ENCODE data around the gene COASY.
A peak's percentile ranks its signal among the peaks of the same experiment; 100 is the strongest.
"Not testable (repeated sequence)": the region's sequence is repeated elsewhere in the genome, so short reads cannot be mapped to it uniquely, and the experiment has no call there.

Gene COASY

DNA sequence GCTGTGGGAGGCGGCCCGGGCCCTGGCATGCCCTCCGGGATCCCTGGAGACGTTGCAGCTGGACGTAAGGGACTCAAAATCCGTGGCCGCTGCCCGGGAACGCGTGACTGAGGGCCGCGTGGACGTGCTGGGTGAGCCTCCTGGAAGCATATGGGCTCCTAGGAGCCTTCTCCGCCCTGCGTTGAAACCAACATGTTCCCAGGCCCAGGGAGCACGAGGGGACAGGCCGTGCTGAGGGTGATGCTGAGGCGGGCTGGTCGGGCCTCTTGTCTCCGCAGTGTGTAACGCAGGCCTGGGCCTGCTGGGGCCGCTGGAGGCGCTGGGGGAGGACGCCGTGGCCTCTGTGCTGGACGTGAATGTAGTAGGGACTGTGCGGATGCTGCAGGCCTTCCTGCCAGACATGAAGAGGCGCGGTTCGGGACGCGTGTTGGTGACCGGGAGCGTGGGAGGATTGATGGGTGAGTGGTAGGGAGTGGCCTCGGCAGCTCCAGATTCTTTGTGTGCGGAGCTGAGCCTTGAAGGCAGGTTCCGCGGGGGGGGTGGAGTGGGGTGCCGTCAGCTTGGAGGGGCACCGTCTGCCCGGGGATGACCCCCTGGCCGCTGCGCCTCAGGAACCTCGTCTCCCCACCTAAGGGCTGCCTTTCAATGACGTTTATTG lies 8.7 kb upstream of the COASY start:
- DNase-seq: no peak

DNA sequence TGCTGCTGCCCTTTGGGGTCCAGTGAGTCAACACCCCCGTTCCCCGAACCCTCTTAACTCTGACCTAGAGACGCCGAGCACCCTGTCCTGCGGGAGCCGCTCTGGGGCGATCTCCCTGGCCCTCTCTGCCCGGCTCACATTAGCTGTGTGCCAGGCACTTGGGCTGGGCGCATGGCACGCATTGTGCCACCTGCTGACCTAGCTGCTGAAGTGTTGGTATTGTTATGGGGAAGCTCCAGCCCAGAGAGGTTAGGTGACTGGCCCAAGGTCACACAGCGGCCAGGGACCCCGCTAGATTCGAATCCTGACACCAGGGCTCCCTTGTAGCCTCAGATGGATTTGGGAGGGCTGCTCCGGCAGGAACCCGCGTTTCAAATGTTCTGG lies 8.1 kb upstream of the COASY start:
- no peak for DNase-seq

DNA sequence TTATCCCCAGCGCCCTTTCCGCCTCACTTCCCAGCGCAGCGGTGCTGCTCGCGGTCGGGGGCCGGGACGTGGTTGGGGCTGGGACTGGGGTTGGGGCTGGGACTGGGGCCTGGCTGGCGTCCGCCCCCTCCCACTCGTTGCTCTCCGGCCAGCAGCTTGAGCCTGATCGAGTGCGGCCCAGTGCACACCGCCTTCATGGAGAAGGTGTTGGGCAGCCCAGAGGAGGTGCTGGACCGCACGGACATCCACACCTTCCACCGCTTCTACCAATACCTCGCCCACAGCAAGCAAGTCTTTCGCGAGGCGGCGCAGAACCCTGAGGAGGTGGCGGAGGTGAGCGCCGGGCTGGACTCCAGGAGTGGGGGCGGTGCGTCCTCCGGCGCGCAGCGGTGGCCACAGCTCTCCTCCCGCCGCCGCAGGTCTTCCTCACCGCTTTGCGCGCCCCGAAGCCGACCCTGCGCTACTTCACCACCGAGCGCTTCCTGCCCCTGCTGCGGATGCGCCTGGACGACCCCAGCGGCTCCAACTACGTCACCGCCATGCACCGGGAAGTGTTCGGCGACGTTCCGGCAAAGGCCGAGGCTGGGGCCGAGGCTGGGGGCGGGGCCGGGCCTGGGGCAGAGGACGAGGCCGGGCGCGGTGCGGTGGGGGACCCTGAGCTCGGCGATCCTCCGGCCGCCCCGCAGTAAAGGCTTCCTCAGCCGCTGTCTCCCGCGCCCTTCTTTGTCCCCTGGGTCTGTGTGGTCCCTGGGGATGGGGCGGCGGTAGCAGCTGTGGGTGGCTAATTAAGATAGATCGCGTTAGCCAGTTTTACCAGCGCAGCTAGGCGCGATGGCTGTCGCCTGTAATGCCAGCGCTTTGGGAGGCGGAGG lies 7.5 kb upstream of the COASY start:
- peak; percentile 91 for DNase-seq

DNA sequence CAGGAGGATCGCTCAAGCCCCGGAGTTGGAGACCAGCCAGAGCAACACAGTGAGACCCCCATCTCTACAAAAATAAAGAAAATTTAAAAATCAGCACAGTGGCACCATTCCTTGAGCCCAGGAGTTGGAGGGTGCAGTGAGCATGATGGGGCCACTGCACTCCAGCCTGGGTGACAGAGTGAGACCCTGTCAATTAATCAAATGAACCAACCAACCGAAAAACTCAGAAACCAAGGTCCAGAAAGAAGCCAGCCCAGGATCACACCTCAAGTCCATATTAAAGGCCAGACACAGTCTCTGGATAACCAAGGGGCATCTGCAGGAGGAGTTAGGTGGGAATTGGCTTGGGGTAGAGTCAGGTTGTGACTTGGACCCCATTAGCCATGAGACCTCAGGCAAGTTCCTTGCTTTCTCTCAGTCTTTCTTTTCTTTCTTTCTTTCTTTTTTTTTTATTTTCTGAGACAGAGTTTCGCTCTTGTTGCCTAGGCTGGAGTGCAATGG lies 6.8 kb upstream of the COASY start:
- no peak for DNase-seq

DNA sequence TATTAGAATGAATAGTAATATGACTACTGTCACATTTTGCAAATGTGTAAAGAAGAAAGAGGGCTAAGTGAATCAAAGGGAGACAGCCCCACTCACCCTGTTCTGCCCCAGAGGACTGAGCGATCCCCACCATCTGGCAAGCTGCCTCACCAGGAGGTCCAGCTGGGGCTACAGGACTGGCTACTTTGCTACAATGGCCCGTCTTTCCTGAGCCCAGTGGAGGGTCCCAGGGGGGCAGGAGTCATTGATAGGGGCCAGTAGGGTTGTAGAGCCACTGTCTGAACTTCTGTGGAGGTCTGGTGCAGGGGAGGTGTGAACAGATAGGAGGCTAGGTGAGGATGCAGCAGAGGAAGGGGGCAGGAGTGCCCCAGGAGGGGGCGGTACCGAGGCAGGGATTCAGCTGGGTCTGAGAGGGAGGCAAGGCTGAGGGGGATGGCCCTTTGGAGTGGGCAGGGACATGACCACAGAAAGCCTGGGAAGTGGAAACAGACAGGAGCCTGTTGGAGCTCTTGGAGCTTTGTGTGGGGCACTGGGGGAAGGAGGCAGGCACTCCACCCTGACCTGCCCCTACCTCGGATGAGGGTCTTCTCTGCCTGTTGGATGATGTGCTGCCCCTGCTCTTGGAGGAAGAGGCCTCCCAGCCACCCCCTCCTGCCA lies 5.9 kb upstream of the COASY start:
- DNase-seq: not testable (repeated sequence)

DNA sequence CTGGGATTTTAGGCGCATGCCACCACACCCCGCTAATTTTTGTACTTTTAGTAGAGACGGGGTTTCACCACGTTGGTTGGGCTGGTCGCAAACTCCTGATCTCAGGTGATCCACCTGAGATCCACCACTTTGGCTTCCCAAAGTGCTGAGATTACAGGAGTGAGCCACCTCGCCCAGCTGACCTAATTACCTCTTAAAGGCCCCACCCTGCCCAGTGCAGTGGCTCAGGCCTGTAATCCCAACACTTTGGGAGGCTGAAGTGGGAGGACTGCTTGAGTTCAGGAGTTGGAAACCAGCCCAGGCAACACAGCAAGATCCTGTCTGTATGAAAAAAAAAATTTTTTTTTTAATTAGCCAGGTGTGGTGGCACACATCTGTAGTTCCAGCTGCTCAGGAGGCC lies 2.9 kb upstream of the COASY start:
- DNase-seq: no peak

DNA sequence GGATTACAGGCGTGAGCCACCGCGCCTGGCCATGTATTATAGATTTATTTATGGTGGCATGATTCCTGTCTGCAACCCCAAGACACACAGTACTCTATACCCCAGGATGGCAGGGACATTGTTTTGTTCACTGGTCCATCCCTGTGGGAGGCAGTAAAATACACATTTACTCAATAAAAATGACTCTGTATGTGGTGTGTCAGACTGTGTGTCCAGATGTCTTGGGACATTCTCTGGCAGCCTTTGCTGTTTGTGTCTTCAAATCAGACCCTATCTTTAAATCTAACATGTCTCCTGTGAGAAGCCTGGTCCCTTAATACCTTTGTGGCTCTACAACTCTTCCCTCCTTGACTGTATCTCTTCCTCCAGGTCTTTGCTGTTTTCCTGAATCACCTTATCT lies 1.7 kb upstream of the COASY start:
- DNase-seq: no peak

DNA sequence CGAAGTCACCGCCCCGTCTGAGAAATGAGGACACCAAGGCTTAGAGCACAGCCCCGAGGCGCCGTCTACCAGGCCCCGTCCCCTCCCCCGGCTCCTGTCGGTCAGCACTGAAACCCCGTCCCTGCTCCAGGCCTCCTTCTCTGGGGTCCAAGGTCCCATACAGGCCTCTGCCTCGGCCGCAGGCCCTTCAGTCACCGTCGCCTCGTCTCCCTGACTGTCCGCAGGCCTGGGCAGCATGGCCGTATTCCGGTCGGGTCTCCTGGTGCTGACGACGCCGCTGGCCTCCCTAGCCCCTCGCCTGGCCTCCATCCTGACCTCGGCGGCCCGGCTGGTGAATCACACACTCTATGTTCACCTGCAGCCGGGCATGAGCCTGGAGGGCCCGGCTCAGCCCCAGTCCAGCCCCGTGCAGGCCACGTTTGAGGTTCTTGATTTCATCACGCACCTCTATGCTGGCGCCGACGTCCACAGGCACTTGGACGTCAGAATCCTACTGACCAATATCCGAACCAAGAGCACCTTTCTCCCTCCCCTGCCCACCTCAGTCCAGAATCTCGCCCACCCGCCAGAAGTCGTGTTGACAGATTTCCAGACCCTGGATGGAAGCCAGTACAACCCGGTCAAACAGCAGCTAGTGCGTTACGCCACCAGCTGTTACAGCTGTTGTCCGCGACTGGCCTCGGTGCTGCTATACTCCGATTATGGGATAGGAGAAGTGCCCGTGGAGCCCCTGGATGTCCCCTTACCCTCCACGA lies 617 bp downstream of the COASY start:
- DNase-seq: no peak

DNA sequence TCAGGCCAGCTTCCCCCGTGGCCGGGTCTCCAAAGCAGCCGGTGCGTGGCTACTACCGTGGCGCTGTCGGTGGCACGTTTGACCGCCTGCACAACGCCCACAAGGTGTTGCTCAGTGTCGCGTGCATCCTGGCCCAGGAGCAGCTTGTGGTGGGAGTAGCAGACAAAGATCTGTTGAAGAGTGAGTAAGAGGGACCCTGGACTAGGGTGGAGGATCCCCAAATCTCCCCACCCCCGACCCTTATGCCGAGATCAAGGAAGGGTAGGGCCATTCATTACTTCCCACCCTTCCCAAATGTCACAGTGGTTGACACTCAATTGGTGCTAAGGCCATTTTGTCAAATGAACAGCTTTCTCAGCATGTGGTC lies 1.2 kb downstream of the COASY start:
- DNase-seq: no peak

DNA sequence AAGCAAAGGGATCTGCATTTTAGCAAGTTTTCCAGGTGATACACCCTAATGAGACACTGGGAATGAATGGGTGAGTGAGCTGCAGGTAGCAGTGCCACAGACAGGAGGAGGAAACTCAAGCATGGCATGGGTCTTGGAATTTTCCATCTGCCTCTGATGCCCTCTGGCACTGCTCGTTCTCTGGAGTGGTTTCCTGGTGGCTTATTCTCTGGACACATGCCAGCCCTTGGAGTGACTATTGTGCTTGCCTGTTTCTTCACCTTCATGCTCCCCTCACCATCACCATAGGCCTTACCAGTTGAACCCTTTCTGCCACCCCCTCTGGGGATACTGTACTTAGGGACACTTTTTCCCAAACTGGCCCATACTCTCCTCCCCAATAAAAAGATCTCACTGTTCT lies 1.6 kb downstream of the COASY start:
- no peak for DNase-seq

DNA sequence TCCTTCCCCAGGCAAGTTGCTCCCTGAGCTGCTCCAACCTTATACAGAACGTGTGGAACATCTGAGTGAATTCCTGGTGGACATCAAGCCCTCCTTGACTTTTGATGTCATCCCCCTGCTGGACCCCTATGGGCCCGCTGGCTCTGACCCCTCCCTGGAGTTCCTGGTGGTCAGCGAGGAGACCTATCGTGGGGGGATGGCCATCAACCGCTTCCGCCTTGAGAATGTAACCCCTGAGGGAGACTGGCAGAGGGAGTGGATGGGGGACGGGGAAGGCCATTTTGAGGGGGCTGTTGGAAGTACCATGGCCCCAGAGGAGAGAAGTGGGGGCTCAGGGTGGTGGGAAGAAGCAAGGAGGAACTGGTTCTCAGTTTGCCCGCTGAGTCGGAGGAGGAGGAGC lies 2.0 kb downstream of the COASY start:
- DNase-seq: no peak

DNA sequence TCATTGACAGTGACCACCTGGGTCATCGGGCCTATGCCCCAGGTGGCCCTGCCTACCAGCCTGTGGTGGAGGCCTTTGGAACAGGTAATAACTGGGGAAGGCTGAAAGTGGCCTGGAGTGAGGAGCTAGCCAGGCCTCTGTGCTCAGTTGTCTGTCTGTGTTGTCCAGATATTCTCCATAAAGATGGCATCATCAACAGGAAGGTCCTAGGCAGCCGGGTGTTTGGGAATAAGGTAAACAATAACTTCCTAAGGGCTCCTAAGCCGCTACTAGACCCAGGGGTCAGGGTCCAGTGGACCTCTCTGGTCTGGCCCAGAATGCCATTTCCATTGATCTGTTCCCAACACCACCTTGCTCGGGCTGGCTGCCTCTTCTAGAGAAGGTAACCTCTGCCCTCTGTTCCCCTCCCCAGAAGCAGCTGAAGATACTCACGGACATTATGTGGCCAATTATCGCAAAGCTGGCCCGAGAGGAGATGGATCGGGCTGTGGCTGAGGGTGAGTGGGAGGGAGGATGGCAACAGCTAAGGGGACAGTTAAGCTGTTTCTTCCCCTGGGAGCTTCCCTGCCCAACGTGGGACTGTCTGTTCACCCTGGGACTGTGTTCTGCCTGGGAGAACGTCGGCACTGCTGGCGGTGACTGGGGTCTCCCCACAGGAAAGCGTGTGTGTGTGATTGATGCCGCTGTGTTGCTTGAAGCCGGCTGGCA lies 3.0 kb downstream of the COASY start:
- no peak for DNase-seq

DNA sequence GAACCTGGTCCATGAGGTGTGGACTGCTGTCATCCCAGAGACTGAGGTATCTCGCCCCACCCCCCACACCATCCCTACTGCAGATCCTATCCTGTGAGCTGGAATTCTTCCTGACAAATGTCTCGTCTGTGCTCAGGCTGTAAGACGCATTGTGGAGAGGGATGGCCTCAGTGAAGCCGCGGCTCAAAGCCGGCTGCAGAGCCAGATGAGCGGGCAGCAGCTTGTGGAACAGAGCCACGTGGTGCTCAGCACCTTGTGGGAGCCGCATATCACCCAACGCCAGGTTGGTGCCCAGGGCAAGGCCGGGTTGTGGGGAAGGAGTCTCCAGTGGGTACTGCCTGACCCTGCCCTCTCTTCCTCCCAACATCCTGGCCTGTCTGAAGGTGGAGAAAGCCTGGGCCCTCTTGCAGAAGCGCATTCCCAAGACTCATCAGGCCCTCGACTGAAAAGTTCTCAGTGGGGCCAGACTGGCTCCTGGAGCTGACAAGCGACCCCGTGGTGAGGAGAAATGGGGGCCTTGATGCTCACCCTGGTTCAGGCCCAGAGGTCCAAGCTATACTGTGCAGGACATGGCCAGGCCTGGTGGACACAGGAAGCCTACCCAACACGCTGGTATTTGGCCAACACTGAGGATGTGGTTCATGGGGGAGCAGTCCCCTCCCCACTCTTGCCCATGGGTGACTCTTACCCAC lies 3.7 kb downstream of the COASY start:
- DNase-seq: no peak

DNA sequence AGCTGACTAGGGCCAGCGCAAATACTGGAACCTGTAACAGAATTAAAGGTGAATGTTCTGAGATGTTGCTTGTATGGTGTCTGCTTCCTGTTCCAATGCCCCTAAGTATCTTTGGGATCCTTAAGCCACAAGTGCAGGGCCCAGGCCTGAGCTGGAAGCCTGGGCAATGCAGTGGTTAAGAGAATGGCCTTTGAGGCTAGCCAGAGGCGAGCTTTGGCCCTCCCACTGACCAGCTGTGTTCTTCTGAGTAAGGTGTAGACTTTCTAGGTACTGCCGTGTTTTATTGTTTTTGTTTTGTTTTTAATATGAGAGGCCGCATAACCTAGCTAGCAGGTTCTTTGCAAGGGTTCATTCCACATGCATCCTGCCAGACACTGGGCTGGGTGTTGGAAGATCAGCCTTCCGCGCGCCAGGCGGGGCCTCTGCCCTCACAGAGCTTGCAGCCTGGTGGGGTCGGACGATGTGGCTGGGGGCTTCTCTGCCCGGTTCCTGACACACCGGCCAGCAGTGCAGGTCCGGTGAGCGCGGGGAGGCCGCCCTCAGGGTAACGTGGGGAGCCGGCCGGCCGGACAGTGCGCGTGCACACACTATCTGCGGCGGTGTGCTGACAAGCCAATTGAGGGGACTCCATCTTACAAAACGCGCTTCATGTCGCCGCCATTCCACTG lies 4.4 kb downstream of the COASY start:
- DNase-seq: no peak

DNA sequence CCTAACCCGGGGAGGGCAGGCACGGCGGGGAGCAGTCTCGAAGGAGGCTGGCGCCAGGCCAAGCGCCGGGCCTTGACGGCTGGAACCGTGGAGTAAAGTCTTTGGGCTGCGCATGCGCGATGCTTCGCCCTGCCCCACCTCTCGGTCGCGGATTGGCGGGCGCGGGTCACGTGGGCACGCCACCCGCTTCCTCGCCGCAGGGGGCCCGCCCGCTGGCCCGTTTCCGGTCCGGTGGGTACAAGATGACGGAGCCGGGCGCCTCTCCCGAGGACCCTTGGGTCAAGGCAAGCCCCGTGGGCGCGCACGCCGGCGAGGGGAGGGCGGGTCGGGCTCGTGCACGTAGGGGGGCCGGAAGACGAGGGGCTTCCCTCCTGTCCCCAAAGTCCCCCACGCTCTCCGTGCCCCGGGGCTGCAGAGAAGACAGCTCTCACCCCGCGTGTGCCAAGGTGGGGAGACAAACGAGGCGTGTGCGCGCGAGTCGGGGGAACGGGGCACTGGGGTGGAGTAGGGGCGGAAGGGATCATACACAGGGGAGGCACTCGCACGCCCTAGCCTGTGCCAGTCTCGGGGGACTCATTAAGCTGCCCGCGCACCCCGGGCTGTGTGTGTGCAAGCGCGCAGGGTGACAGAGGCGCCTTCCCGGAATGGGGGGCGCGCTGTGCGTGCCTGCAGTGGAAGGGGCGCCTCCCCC lies 5.1 kb downstream of the COASY start, which contains the start of gene MLX:
MLX (plus strand) TSS at position 218 of the 691 bp plus-strand sequence; CDS start at position 243, 25 bp downstream.
- DNase-seq: peak; percentile 98

DNA sequence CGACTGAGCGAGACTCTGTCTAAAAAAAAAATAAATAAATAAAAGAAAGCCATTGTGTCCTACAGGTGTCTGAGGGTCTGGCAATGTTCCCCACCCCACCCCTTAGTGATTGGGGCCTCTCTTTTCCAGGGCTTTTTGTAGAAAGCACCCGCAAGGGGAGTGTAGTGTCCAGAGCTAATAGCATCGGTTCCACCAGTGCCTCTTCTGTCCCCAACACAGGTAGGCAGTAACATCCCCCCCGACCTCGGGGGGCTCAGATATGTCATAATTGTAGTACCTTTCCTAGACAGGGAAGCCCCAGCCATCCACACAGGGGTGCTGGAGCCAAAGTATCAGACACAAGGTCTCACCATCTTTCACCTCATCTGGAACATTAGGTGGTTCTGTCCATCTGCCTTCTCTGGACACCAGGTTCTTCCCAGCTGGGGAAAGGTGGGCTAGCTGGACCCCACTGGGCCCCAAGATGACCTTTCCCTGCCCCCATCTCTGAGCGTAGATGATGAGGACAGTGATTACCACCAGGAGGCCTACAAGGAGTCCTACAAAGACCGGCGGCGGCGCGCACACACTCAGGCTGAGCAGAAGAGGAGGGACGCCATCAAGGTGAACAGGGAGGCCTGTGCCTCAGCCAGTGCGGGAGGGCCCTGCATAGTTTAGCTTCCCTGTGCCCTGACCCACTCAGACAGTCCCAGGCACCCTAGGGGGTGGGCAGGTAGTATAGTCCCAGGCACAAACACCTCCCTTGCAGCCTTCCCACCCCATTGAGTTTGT lies 6.6 kb downstream of the COASY start:
- no peak for DNase-seq

DNA sequence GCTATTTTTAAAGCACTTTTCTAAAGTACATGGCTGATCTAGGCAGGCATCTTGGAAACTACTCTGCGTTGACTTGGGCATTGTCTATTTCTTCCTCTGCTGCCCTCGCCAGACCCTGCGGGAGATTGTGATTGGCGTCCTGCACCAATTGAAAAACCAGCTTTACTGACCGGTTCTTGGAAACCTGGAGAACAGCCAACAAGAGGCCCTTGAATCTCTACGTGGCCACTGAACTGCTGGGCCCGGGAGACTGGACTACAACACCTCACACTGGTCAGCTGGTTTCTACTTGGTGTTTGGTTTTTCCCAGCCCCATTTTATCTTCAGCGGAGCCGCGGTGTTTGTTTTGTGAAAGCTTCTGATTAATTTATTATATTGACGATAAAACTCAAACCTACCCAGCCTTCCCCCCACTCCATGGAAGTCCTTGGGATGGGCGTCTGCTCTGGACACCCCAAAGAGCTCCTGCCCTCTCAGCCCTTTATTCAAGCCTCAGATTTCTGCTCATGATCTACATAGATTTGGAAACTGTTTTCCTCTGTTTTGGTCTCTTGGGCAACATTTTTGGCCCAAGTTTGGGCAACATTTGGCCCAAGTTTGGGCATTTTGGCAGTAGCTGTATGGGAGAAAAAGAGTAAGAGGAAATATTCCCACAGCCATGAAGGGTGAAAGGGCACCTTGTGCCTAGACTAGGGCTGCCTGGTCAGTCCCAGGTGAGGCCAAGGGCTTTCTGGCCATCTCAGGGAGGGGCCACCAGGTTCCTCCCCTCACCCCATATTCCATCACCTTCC lies 9.7 kb downstream of the COASY start:
- no peak for DNase-seq

DNA sequence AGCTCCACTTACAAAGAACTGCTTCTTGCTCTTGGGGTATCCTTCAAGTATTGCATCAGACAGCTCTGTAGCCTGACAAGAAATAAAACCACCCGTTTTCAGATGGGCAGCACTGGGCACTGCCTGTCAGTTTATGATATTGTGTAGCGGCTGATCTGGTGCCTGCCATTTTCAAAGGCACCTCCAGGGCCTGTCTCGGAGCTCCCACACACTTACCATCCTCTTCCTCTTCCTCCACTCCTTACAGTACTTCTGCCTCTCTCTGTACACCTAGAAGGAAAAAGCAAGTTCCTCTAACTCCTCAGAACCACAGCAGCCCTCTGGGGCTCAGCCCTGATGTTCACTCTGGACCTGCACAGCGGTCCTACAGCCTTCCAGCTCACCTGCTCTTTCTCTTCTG lies 11.1 kb downstream of the COASY start:
- DNase-seq: no peak

DNA sequence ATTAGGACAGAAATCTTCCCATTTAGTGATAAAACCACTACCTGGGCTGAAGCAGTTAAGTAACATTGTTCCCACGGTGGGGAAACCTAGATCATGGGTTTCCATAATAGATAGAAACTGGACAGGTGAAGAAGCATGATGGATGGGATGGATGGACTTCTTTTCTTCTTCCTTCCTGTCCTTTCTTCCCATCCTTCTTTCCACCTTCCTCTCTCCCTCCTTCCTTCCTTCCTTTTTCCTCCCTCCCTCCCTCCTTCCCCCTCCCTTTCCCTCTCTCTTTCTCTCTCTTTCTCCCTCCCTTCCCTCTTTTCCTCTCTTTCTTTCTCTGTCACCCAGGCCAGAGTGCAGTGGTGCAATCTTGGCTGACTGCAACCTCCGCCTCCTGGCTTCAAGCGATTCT lies 12.5 kb downstream of the COASY start:
- DNase-seq: no peak
